Spinal cord (tissue), 10 donors: ENCODE data around the gene TEX14. TPM values are rescaled to one million over a fixed set of nuclear protein-coding genes. Genes with fewer than 3 reads are reported as not detected.
"Not testable (repeated sequence)": the region's sequence is repeated elsewhere in the genome, so short reads cannot be mapped to it uniquely, and the experiment has no call there.

Experiments
- DNase-seq, 6 donors: peaks; one replicate each; pipeline versions ENCODE4 v3.0.0 to v3.0.0-alpha.2; 2013 to 2015; ENCODE audit warnings: low spot score in 6 of 6, low read depth in 4 of 6
- H3K27ac ChIP-seq: one replicate; pipeline ENCODE4 v1.5.1; 2013; ENCODE audit warnings: low read depth, low read length, control low read depth
- H3K27me3 ChIP-seq: one replicate; pipeline ENCODE4 v1.6.1; 2013; ENCODE audit warnings: low read length; ENCODE audit not compliant: control insufficient read depth, insufficient read depth
- H3K36me3 ChIP-seq: one replicate; pipeline ENCODE4 v1.6.1; 2013; ENCODE audit warnings: low read length; ENCODE audit not compliant: control insufficient read depth, insufficient read depth
- H3K4me1 ChIP-seq: one replicate; pipeline ENCODE4 v1.6.1; 2013; ENCODE audit warnings: low read length; ENCODE audit not compliant: control insufficient read depth, insufficient read depth
- H3K4me3 ChIP-seq: one replicate; pipeline ENCODE4 v1.5.1; 2013; ENCODE audit warnings: low read depth, low read length, control low read depth
- H3K9me3 ChIP-seq: one replicate; pipeline ENCODE4 v1.6.1; 2013; ENCODE audit warnings: low read length; ENCODE audit not compliant: control insufficient read depth, insufficient read depth
- WGBS: methylation state at CpG from one replicate; pipeline ENCODE4 v1.1.5; 2013; ENCODE audit warnings: missing lambda C conversion rate; ENCODE audit not compliant: insufficient coverage; 5-methylcytosine and 5-hydroxymethylcytosine counted together
- polyA plus RNA-seq, 2 donors: library from polyadenylated mRNA; unstranded; fragments of 120-200 nt; gene quantifications; one replicate each; pipeline ENCODE4 v1.2.1, GENCODE V29; 2013; ENCODE audit not compliant: insufficient read length in 2 of 2
- total RNA-seq, 2 donors: library from RNA; depleted of rRNA in 1 of 2; stranded (reverse); fragments of 120-200 nt in 1 of 2; fragments of >200 nt in 1 of 2; gene quantifications; one replicate each; pipeline versions ENCODE4 v1.2.3 to v1.2.4, GENCODE V29; 2013 to 2014
- donor health status: healthy.

TEX14 gene
- total and polyA plus RNA-seq, 4 donors = 0.30 to 1.3 (median 0.61) TPM

- no peak for DNase-seq
- no peak overlapping the region for H3K4me3 ChIP-seq
- H3K9me3 ChIP-seq = no peaks in the 10 kb centered on the region
- H3K4me1 ChIP-seq = no peaks in the 10 kb centered on the region
- no CpG with 5 or more reads among the region's 2 CpGs for WGBS
- H3K27ac ChIP-seq = no peak overlapping the region
- H3K36me3 ChIP-seq = no peaks in the 10 kb centered on the region
- no peaks in the 10 kb centered on the region for H3K27me3 ChIP-seq
Observed at GRCh38 chr17:58664302-58664701, 27.5 kb downstream of the TEX14 start.

GRCh38 chr17:58661499-58661898 lies 30.3 kb downstream of the TEX14 start:
- no peaks in the 10 kb centered on the region for H3K9me3 ChIP-seq
- H3K27ac ChIP-seq = no peak overlapping the region
- 91% methylated on average over 21 of the region's 26 CpGs for WGBS
- no peaks in the 10 kb centered on the region for H3K27me3 ChIP-seq
- DNase-seq = no peak
- H3K36me3 ChIP-seq = no peaks in the 10 kb centered on the region
- no peak overlapping the region for H3K4me3 ChIP-seq
- peaks cover 5% of the 10 kb centered on the region for H3K4me1 ChIP-seq

GRCh38 chr17:58660621-58661020 lies 31.2 kb downstream of the TEX14 start:
- no peak for DNase-seq
- peaks cover 5% of the 10 kb centered on the region for H3K4me1 ChIP-seq
- H3K36me3 ChIP-seq = no peaks in the 10 kb centered on the region
- H3K27me3 ChIP-seq = no peaks in the 10 kb centered on the region
- H3K9me3 ChIP-seq = no peaks in the 10 kb centered on the region
- 78% methylated on average over 1 of the region's 4 CpGs for WGBS
- no peak overlapping the region for H3K4me3 ChIP-seq
- no peak overlapping the region for H3K27ac ChIP-seq

GRCh38 chr17:58659714-58660084 lies 32.1 kb downstream of the TEX14 start:
- H3K36me3 ChIP-seq, H3K9me3 ChIP-seq, H3K27me3 ChIP-seq, DNase-seq, H3K4me1 ChIP-seq: not testable (repeated sequence)
- H3K4me3 ChIP-seq = peak overlapping the region; percentile 51
- 40% methylated on average over 1 of the region's 9 CpGs for WGBS
- peak overlapping the region; percentile 85 for H3K27ac ChIP-seq

- Histone ChIP-seq H3K4me3 (peak overlapping the region; percentile 51), H3K27me3 (no peaks in the 10 kb centered on the region), H3K9me3 (no peaks in the 10 kb centered on the region), H3K4me1 (peaks cover 5% of the 10 kb centered on the region), H3K27ac (peak overlapping the region; percentile 85), H3K36me3 (no peaks in the 10 kb centered on the region)
- peak; percentile 81 to 99 (median 90) for DNase-seq
- WGBS = 0% methylated on average over 30 of the region's 38 CpGs
Observed at GRCh38 chr17:58658804-58659713, 32.8 kb downstream of the TEX14 start.

GRCh38 chr17:58657962-58658803 lies 33.7 kb downstream of the TEX14 start:
- Histone ChIP-seq H3K27ac (peak overlapping the region; percentile 85), H3K4me3 (peak overlapping the region; percentile 51)
- not testable (repeated sequence) for DNase-seq, H3K36me3 ChIP-seq, H3K9me3 ChIP-seq, H3K27me3 ChIP-seq, H3K4me1 ChIP-seq
- 4% methylated on average over 5 of the region's 10 CpGs for WGBS

- no peaks in the 10 kb centered on the region for H3K36me3 ChIP-seq
- no peak for DNase-seq
- no peaks in the 10 kb centered on the region for H3K9me3 ChIP-seq
- H3K4me1 ChIP-seq = no peaks in the 10 kb centered on the region
- no peak overlapping the region for H3K27ac ChIP-seq
- no peak overlapping the region for H3K4me3 ChIP-seq
- H3K27me3 ChIP-seq = no peaks in the 10 kb centered on the region
Observed at GRCh38 chr17:58648236-58648635, 43.6 kb downstream of the TEX14 start.

- no CpG with 5 or more reads among the region's 2 CpGs for WGBS
- no peak for DNase-seq
Observed at GRCh38 chr17:58643147-58643546, 48.7 kb downstream of the TEX14 start.

GRCh38 chr17:58641887-58642311 lies 49.9 kb downstream of the TEX14 start:
- H3K4me1 ChIP-seq = no peaks in the 10 kb centered on the region
- 70% methylated on average over 1 of the region's 1 CpG for WGBS
- no peak for DNase-seq
- no peaks in the 10 kb centered on the region for H3K27me3 ChIP-seq
- no peaks in the 10 kb centered on the region for H3K9me3 ChIP-seq
- H3K4me3 ChIP-seq = no peak overlapping the region
- H3K36me3 ChIP-seq = no peaks in the 10 kb centered on the region
- H3K27ac ChIP-seq = no peak overlapping the region

More at GRCh38 chr17:58643147-58643546, 48.7 kb downstream of the TEX14 start:
- Histone ChIP-seq H3K4me3 (no peak overlapping the region), H3K4me1 (no peaks in the 10 kb centered on the region), H3K36me3 (no peaks in the 10 kb centered on the region), H3K27me3 (no peaks in the 10 kb centered on the region), H3K9me3 (no peaks in the 10 kb centered on the region), H3K27ac (no peak overlapping the region)
